Fibroblast of mammary gland (primary cell): ENCODE results near the gene SNUPN.

Experiments used
- DNase-seq: peaks from one replicate; pipeline ENCODE4 v3.0.0-alpha.2; 2010; ENCODE audit warnings: low read depth
- H3K4me3 ChIP-seq: 2 replicates; pipeline ENCODE4 v1.5.1; 2011; ENCODE audit warnings: low read depth, mild to moderate bottlenecking, low read length, moderate library complexity; ENCODE audit not compliant: control insufficient read depth
- TF ChIP-seq, protein P1 (sequence below): conservative IDR thresholded peaks from 2 replicates; pipeline ENCODE4 v1.5.1; 2011; ENCODE audit warnings: low read depth, low read length, inconsistent platforms; ENCODE audit not compliant: control insufficient read depth, insufficient read depth

SNUPN gene

DNA sequence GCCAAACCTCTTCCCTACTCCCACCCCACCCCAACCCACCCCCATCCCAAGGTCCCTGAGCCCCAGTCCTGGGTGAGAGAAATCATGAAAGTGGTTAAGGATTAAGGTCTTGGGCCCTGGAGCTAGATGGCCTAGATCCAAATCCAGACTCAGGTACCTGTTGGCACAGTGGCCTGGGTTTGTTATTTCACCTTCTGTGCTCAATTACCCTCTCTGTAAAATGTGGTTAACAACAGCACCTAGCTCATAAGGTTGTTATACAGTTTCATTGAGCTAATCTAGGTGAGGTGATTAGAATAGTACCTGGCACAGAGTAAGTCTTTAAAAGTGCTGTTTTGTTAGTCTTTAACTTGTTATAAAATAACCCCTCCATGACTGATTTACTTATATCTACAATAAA lies 6.4 kb upstream of the SNUPN start:
- TF ChIP-seq, protein P1, sequence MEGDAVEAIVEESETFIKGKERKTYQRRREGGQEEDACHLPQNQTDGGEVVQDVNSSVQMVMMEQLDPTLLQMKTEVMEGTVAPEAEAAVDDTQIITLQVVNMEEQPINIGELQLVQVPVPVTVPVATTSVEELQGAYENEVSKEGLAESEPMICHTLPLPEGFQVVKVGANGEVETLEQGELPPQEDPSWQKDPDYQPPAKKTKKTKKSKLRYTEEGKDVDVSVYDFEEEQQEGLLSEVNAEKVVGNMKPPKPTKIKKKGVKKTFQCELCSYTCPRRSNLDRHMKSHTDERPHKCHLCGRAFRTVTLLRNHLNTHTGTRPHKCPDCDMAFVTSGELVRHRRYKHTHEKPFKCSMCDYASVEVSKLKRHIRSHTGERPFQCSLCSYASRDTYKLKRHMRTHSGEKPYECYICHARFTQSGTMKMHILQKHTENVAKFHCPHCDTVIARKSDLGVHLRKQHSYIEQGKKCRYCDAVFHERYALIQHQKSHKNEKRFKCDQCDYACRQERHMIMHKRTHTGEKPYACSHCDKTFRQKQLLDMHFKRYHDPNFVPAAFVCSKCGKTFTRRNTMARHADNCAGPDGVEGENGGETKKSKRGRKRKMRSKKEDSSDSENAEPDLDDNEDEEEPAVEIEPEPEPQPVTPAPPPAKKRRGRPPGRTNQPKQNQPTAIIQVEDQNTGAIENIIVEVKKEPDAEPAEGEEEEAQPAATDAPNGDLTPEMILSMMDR: no peak
- DNase-seq: no peak
- H3K4me3 ChIP-seq: no peak overlapping the region

DNA sequence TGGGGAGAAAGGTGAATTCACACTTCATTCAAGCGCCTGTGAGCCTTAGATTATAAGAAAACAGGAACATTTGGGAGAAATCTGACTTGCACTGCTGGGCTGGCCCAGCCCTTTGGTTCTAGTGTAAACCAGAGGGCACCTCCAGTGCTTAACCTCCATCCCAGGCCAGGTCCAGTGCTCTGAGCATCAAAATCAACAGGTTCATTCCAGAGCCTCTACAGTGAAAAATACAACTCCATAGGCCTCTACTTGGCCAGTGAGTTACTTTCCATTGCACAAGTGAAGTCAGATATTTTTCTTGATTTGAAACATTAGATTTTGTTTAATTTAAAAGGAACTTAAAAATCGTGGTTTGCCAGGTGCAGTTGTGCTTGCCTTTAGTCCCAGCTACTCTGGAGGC lies 3.0 kb downstream of the SNUPN start:
- no peak for DNase-seq
- TF ChIP-seq, protein P1: no peak
- no peak overlapping the region for H3K4me3 ChIP-seq

DNA sequence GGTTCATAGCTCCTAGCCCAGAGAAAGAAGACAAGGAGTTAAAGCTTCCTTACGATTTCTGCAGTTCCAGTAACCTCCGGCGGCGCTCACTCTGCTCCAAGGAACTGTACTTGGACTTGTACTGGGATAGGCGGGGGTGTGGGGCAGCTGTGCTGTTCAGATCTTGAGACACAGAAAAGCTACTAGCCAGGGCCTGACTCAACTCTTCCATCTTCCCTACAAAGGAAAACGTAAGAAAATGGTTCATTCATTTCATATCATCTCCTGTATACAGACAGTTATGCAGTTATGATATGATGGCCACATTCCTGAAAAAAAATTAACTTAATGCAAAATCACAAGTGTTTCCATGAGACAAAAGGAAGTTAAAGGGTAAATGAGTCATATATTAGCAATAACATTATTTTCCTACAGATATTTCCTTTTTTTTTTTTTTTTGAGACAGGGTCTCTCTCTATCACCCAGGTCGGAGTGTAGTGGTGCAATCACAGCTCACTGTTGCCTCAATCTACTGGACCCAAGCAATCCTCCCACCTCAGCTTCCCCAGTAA lies 4.6 kb downstream of the SNUPN start:
- H3K4me3 ChIP-seq: peak overlapping the region; percentile 47
- peak; percentile 94 for DNase-seq
- TF ChIP-seq, protein P1: peak; percentile 47

DNA sequence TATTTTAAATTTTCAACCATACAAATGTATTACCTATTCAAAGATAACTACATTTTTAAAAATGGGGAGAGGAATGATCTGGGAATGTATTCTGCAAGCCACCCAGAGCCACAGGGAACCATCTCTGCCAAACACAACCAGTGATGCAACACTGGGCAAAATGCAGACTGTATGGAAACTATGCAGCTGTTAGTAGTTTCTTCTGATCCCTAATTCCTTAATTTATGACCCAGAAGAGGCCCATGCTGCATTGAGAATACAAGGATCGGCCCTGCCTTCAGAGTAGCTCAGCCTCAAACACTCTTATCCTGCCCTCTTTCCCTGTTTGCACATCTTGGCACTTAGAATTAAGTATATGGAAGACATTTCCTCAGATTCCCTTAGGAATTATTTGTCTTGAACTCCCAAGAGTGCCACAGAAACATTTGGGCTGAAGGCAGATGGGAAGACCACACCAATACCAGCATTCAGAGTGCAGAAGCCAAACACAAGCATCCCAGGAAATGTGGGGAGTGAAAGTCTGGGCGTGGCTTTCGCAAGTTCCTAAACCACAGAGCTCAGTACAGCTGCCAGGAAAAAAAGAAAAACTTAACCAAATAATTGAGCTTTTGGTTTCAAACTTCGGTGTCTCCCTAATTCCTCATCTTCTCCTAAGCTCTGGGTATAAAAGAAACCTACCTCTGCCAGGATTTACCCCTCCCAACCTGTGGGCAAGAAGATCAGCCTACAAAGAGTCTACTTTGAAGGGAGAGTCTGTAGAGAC lies 5.3 kb downstream of the SNUPN start:
- peak; percentile 81 for DNase-seq
- H3K4me3 ChIP-seq: peak overlapping the region; percentile 47
- TF ChIP-seq, protein P1: no peak

DNA sequence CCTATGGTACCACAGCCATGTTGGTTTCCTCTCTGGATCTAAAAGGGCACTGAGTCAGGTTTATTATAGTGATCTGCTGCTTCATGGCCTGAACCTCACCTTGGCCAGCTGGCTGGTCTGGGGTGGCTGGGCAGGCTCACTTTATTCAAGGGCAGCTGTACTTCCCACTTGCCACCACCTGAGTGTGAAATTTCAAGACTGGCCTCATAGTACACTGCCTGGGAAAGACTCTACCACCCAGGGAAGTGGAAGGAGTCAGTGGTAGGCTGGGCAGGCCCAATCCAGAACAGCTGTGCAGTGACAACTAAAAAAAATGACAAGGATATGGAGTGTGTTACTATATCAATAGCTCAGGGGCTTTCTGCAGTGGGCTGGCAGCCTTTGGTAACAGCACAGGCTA lies 8.8 kb downstream of the SNUPN start:
- no peak for DNase-seq
- no peak overlapping the region for H3K4me3 ChIP-seq
- TF ChIP-seq, protein P1: no peak

DNA sequence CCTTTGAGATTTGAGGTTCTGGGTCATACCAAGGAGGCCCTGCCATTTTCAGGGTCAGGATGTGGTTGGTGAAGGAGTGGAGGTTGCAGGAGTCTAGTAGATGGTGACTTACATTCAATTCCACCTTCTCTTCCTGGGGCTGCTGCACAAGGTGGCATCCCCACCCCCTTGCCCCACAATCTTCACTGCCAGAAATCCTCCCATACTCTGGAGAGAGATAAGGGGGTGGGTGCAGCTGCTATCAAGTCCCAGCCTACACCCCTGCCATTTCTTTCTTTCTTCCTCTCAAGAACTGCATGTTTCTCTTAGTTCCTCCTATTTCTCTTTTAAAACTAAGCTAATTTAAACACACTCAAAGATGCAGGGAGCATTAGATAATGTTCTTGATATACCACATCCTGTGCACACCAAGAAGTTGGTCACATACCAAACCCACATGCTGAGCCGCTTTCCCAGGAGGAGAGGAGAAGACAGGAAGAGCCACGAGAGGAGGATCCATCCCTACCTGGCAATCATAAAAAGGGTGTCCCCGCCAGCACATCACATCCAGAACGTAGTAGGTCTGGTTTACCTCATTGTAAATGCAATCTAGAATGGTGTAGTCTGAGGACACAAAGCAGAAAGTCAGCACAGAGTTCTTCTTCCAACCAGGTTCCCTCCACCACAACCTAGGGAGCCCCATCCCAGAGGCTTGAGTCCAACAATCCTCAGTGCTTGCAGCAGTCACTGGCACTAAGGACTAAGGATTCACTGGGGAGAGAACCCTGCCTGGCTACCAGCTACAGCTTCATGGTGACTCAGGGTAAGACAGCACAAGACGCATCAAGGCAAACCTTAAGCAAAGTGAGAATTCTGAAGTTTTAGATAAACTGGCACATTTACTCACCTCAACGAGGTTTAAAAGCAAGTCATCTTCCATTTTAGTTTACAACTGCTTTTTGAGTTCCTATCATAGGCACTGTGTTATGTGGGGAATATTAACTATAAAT lies 18.5 kb downstream of the SNUPN start:
- TF ChIP-seq, protein P1: no peak
- H3K4me3 ChIP-seq: no peak overlapping the region
- peak; percentile 29 for DNase-seq
